K562 (cell line): Measurements from ENCODE around the gene PANK2. TPM values are rescaled to one million over a fixed set of nuclear protein-coding genes. Genes with fewer than 3 reads are reported as not detected.

ENCODE experiments used
- ATAC-seq: fragments of 200-7000 bp; cut with Tn5 transposase; 3 replicates; pipeline ENCODE4 v1.9.1; 2020; ENCODE audit warnings: moderate library complexity
- BruUV-seq: library from RNA; stranded (reverse); fragments of 400-500 nt; replicated peaks from 2 replicates; lab custom pipeline; 2021; lab: Mats Ljungman, UMichigan
- CTCF ChIA-PET: fragments of 300-600 bp; formaldehyde crosslinking; extraction: SDS; loops from one replicate; lab custom pipeline; 2021; ENCODE audit warnings: low intra/inter-chr PET ratio; lab: Yijun Ruan, JAX
- POLR2A ChIA-PET: fragments of 300-600, 350-650 bp; sonication (Branson Sonifier 250); formaldehyde crosslinking; extraction: SDS; loops from one replicate; lab custom pipeline; 2021; ENCODE audit warnings: antibody characterized with exemption, inconsistent platforms; lab: Yijun Ruan, JAX
- DNase-seq, 4 experiments: peaks; one replicate each; pipeline versions ENCODE4 v3.0.0 to v3.0.0-alpha.2; 2011 to 2018; ENCODE audit warnings: low spot score in 3 of 4, mixed read lengths in 3 of 4; ENCODE audit errors: extremely low read depth in 1 of 4
- FAIRE-seq: peaks from 2 replicates; lab custom pipeline; 2011; peaks lifted over from hg19 to GRCh38; lab: Jason Lieb, UNC
- H2AFZ ChIP-seq: 2 replicates; pipeline ENCODE4 v1.6.0; 2011; ENCODE audit warnings: low read depth, low read length, control low read depth, inconsistent platforms
- H3K27ac ChIP-seq: fragments of 200-600 bp; 3 replicates; pipeline ENCODE4 v1.8.0; 2011; ENCODE audit warnings: low read depth, mild to moderate bottlenecking, control low read depth, inconsistent platforms, low read length, moderate library complexity, mixed read lengths; ENCODE audit errors: extremely low read depth
- H3K27me3 ChIP-seq, 2 experiments: fragments of 300-600 bp in 1 of 2; 2 replicates in 1 of 2; 3 replicates in 1 of 2; pipeline versions ENCODE4 v1.6.0 to v1.8.0; 2011; ENCODE audit warnings: inconsistent platforms in 2 of 2, low read length in 2 of 2, mild to moderate bottlenecking in 1 of 2, mixed read lengths in 1 of 2, moderate library complexity in 1 of 2; ENCODE audit not compliant: control insufficient read depth in 2 of 2, insufficient read depth in 2 of 2
- H3K36me3 ChIP-seq: fragments of 300-600 bp; 3 replicates; pipeline ENCODE4 v1.8.0; 2011; ENCODE audit warnings: mild to moderate bottlenecking, low read length, inconsistent platforms; ENCODE audit not compliant: control insufficient read depth, insufficient read depth
- H3K4me1 ChIP-seq, 2 experiments: fragments of 200-600 bp in 1 of 2; replicated peaks in 1 of 2; 2 replicates in 1 of 2; 3 replicates in 1 of 2; pipeline versions ENCODE4 v1.5.1 to v1.8.0; 2011; ENCODE audit warnings: inconsistent platforms in 2 of 2, low read length in 2 of 2, mild to moderate bottlenecking in 1 of 2, mixed read lengths in 1 of 2, moderate library complexity in 1 of 2; ENCODE audit not compliant: control insufficient read depth in 2 of 2, insufficient read depth in 2 of 2
- H3K4me2 ChIP-seq: 2 replicates; pipeline ENCODE4 v1.6.1; 2011; ENCODE audit warnings: low read length, control low read depth, inconsistent platforms, mixed read lengths; ENCODE audit not compliant: insufficient read depth
- H3K4me3 ChIP-seq: fragments of 200-600 bp; sonication (generic), shearing (Covaris generic); 2 replicates; pipeline ENCODE4 v1.5.1; 2016; ENCODE audit warnings: control low read depth, inconsistent platforms
- H3K79me2 ChIP-seq: fragments of 200-600 bp; 3 replicates; pipeline ENCODE4 v1.8.0; 2011; ENCODE audit warnings: low read length, inconsistent platforms; ENCODE audit not compliant: control insufficient read depth, insufficient read depth
- H3K9ac ChIP-seq, 2 experiments: 2 replicates each; pipeline versions ENCODE4 v1.6.0 to v1.6.1; 2011; ENCODE audit warnings: low read depth in 2 of 2, low read length in 2 of 2, control low read depth in 1 of 2, inconsistent platforms in 1 of 2, mild to moderate bottlenecking in 1 of 2, mixed read lengths in 1 of 2; ENCODE audit not compliant: insufficient read depth in 1 of 2
- H3K9me1 ChIP-seq: one replicate; pipeline ENCODE4 v1.6.0; 2011; ENCODE audit warnings: inconsistent platforms, mild to moderate bottlenecking, low read length, moderate library complexity; ENCODE audit not compliant: control insufficient read depth, insufficient read depth
- H3K9me3 ChIP-seq: replicated peaks from 2 replicates; pipeline ENCODE4 v1.5.1; 2011; ENCODE audit warnings: low read depth, low read length, inconsistent platforms; ENCODE audit not compliant: control insufficient read depth, insufficient read depth
- H4K20me1 ChIP-seq: replicated peaks from 2 replicates; pipeline ENCODE4 v1.6.1; 2011; ENCODE audit warnings: low read length, inconsistent platforms, mixed read lengths; ENCODE audit not compliant: control insufficient read depth, insufficient read depth
- NCOA4 ChIP-seq: fragments of 450-650 bp; IDR thresholded peaks from 2 replicates; pipeline ENCODE4 v1.6.1; 2018; ENCODE audit warnings: mild to moderate bottlenecking; ENCODE audit not compliant: partially characterized antibody
- STAG1 ChIP-seq: sonication (generic); formaldehyde crosslinking; IDR thresholded peaks from 2 replicates; pipeline ENCODE4 v1.5.0; 2020; ENCODE audit warnings: missing genetic modification reagents, borderline replicate concordance
- TGIF2 ChIP-seq: sonication (generic); formaldehyde crosslinking; IDR thresholded peaks from 2 replicates; pipeline ENCODE4 v1.8.1; 2022; ENCODE audit warnings: mild to moderate bottlenecking, missing genetic modification reagents, moderate library complexity
- YY1 ChIP-seq, 3 experiments: IDR thresholded peaks; 2 replicates each; pipeline ENCODE4 v1.6.1; 2011; ENCODE audit warnings: low read length in 2 of 3, mild to moderate bottlenecking in 2 of 3, moderate library complexity in 2 of 3, borderline replicate concordance in 1 of 3, control low read depth in 1 of 3, low read depth in 1 of 3; ENCODE audit not compliant: insufficient read depth in 3 of 3, insufficient replicate concordance in 2 of 3, control insufficient read depth in 1 of 3, insufficient read length in 1 of 3; ENCODE audit errors: extremely low read depth in 1 of 3
- ZNF224 ChIP-seq: sonication (generic); formaldehyde crosslinking; IDR thresholded peaks from 2 replicates; pipeline ENCODE4 v1.8.0; 2022; ENCODE audit warnings: mild to moderate bottlenecking, missing genetic modification reagents
- WGBS: fragments of 100-300 bp; shearing (Covaris generic); methylation state at CpG from one replicate; pipeline ENCODE4 v1.1.6; 2016; ENCODE audit warnings: low coverage, mixed read lengths; ENCODE audit not compliant: insufficient coverage; ENCODE audit errors: missing lambda C conversion rate; 5-methylcytosine and 5-hydroxymethylcytosine counted together
- in situ Hi-C: fragments of 300-500 bp; cut with MboI; formaldehyde crosslinking; loops from 4 replicates; pipeline ENCODE4 v1.15.0; 2018; ENCODE audit warnings: inconsistent platforms, mixed read lengths
- intact Hi-C: fragments of 100-400 bp; cut with micrococcal nuclease; formaldehyde crosslinking; loops from 2 replicates; pipeline ENCODE4 v1.14.2; 2022
- polyA plus RNA-seq, 8 experiments: library from polyadenylated mRNA; depleted of rRNA in 4 of 8; stranded (reverse) in 5 of 8; unstranded in 3 of 8; fragments of >200 nt; fragmentation: Nextera tagmentation in 2 of 8; fragmentation: Illumina TruSeq in 1 of 8; extraction: Ambion mirVana in 2 of 8; extraction: Trizol in 1 of 8; gene quantifications; 2 replicates each; pipeline versions ENCODE4 v1.2.1 to v1.2.3, GENCODE V29; 2011 to 2014; ENCODE audit warnings: inconsistent platforms in 1 of 8, missing spikeins in 1 of 8
- total RNA-seq, 7 experiments: library from RNA; depleted of rRNA in 6 of 7; stranded (reverse); fragments of >200 nt in 6 of 7; fragmentation: Illumina TruSeq in 2 of 7; extraction: Trizol in 2 of 7; gene quantifications; 2 replicates each; pipeline versions ENCODE4 v1.2.1 to v1.2.3, GENCODE V29; 2011 to 2021; ENCODE audit warnings: low replicate concordance in 1 of 7

PANK2 gene
- total and polyA plus RNA-seq, 9 of the 15 experiments (the other 6 are each of a cell fraction or from before 2014, with no cell fraction given) = 14.9 to 43.5 (median 31.4) TPM

- intact Hi-C loops (loop anchor here (2.0 kb wide), 1 partner anchor 122 kb away; no protein-coding TSS in a partner anchor), in situ Hi-C loops (no loop called here)
- DNase-seq = peak in 1 of 4 experiments; percentile 24
- Histone ChIP-seq H2AFZ (no peak overlapping the region), H3K4me1 (peaks cover 9 to 11% of the 10 kb centered on the region in 2 experiments; a peak in 4 of 5 replicates), H4K20me1 (peaks cover 28% of the 10 kb centered on the region), H3K27ac (peak overlapping the region; percentile 94), H3K9me1 (no peaks in the 10 kb centered on the region), H3K4me3 (peak overlapping the region; percentile 95), H3K4me2 (peak overlapping the region; percentile 98), H3K36me3 (peaks cover 36% of the 10 kb centered on the region)
- CTCF ChIA-PET = interaction anchor here (0.5 kb wide), 1 partner anchor 17 kb away, joined by 3 read pairs; no protein-coding TSS in a partner anchor
- FAIRE-seq = no peak
- 0% methylated on average over 3 of the region's 3 CpGs for WGBS
- ATAC-seq = no peak
- peak in 1 of 3 experiments; percentile 80 for TF ChIP-seq YY1 (IDR thresholded peaks at IDR 0.05; ENCODE audit: borderline replicate concordance in 1 of 3, control insufficient read depth in 1 of 3, extremely low read depth in 1 of 3, insufficient read depth in 3 of 3, insufficient read length in 1 of 3, insufficient replicate concordance in 2 of 3, low read depth in 1 of 3, low read length in 2 of 3)
- no peak for TF ChIP-seq TGIF2
- TF ChIP-seq STAG1 (CRISPR knock-in tag) = no peak
- TF ChIP-seq NCOA4 = no peak
- TF ChIP-seq ZNF224 (CRISPR knock-in tag) = 0 out of 2 replicates have a peak, but pooled peaks have one; percentile 5
- TF ChIP-seq, all 486 proteins: peak for 2
- POLR2A ChIA-PET = interaction anchor here (0.6 to 1.3 kb wide), 6 partner anchors 9 to 151 kb away, joined by 3 to 4 read pairs (median 4); no protein-coding TSS in a partner anchor
- H3K79me2 ChIP-seq = peaks cover 80% of the 10 kb centered on the region
- no peaks in the 10 kb centered on the region for H3K9me3 ChIP-seq
- H3K27me3 ChIP-seq = no peaks in the 10 kb centered on the region
- TSS peak; percentile 53 for BruUV-seq
- H3K9ac ChIP-seq = peak overlapping the region; percentile 96
Measured at GRCh38 chr20:3890398-3890751, 1.2 kb downstream of the PANK2 start.
